HCT116 (cell line): ENCODE measurements around the gene WDR4. TPM values are rescaled to one million over a fixed set of nuclear protein-coding genes. Genes with fewer than 3 reads are reported as not detected.

ENCODE experiments used
- ATAC-seq: fragments of 200-7000 bp; cut with Tn5 transposase; 2 replicates; pipeline ENCODE4 v1.9.1; 2020; ENCODE audit warnings: mild to moderate bottlenecking, moderate library complexity
- BruUV-seq: library from RNA; stranded (reverse); fragments of 400-500 nt; replicated peaks from 2 replicates; lab custom pipeline; 2021; lab: Mats Ljungman, UMichigan
- CTCF ChIA-PET: fragments of 300-600 bp; sonication (Branson Sonifier 250); formaldehyde crosslinking; loops from one replicate; lab custom pipeline; 2021; ENCODE audit warnings: antibody characterized with exemption; lab: Charles Lee
- POLR2A ChIA-PET: fragments of 300-600, 350-600 bp; sonication (Branson Sonifier 250); formaldehyde crosslinking; loops from one replicate; lab custom pipeline; 2021; ENCODE audit warnings: antibody characterized with exemption; lab: Charles Lee
- RAD21 ChIA-PET, 2 experiments: fragments of 300-600 bp; sonication (Branson Sonifier 250); formaldehyde crosslinking; loops; one replicate each; lab custom pipeline; 2023; ENCODE audit warnings: low total read pairs in 2 of 2; ENCODE audit not compliant: uncharacterized antibody in 2 of 2, unreplicated experiment in 2 of 2, low non-redundant PET in 1 of 2; lab: Charles Lee
- DNase-seq: peaks from one replicate; pipeline ENCODE4 v3.0.0-alpha.2; 2010; ENCODE audit warnings: low read depth, low spot score
- H2AFZ ChIP-seq: fragments of 200-600 bp; shearing (Covaris generic), sonication (generic); 2 replicates; pipeline ENCODE4 v1.6.1; 2017; ENCODE audit warnings: low read depth, mixed run types, mixed read lengths, antibody characterized with exemption, low read length; ENCODE audit not compliant: poor library complexity, severe bottlenecking
- H3K27ac ChIP-seq: 2 replicates; pipeline ENCODE4 v1.5.1; 2012; ENCODE audit warnings: low read depth, low read length
- H3K27me3 ChIP-seq: fragments of 200-600 bp; sonication (generic); 2 replicates; pipeline ENCODE4 v1.6.1; 2016; ENCODE audit warnings: mixed run types, low read length, mixed read lengths; ENCODE audit not compliant: insufficient read depth
- H3K36me3 ChIP-seq, 2 experiments: fragments of 200-500 bp in 1 of 2; fragments of 200-600 bp in 1 of 2; sonication (Bioruptor generic) in 1 of 2; sonication (generic) in 1 of 2; 2 replicates each; pipeline versions ENCODE4 v1.5.1 to v1.6.1; 2014 to 2016; ENCODE audit warnings: low read length in 2 of 2, inconsistent platforms in 1 of 2, mixed read lengths in 1 of 2, mixed run types in 1 of 2; ENCODE audit not compliant: insufficient read depth in 2 of 2, control insufficient read depth in 1 of 2
- H3K4me1 ChIP-seq, 2 experiments: fragments of 200-600 bp in 1 of 2; sonication (generic) in 1 of 2; 2 replicates each; pipeline versions ENCODE4 v1.5.1 to v1.6.1; 2012 to 2017; ENCODE audit warnings: low read length in 2 of 2, inconsistent platforms in 1 of 2, mild to moderate bottlenecking in 1 of 2, mixed read lengths in 1 of 2, mixed run types in 1 of 2, moderate library complexity in 1 of 2; ENCODE audit not compliant: insufficient read depth in 2 of 2, control insufficient read depth in 1 of 2
- H3K4me2 ChIP-seq: fragments of 200-600 bp; sonication (generic); 2 replicates; pipeline ENCODE4 v1.6.1; 2017; ENCODE audit warnings: mixed run types, low read length, mixed read lengths
- H3K4me3 ChIP-seq, 2 experiments: fragments of 200-600 bp in 1 of 2; sonication (generic) in 1 of 2; replicated peaks in 1 of 2; 2 replicates each; pipeline ENCODE4 v1.5.1; 2011 to 2016; ENCODE audit warnings: low read length in 2 of 2, control low read depth in 1 of 2, low read depth in 1 of 2, mild to moderate bottlenecking in 1 of 2, mixed read lengths in 1 of 2, mixed run types in 1 of 2
- H3K79me2 ChIP-seq: fragments of 200-600 bp; sonication (generic); 2 replicates; pipeline ENCODE4 v1.6.1; 2017; ENCODE audit warnings: mild to moderate bottlenecking, mixed run types, low read length, moderate library complexity, mixed read lengths; ENCODE audit not compliant: insufficient read depth
- H3K9ac ChIP-seq: fragments of 200-600 bp; sonication (generic); 2 replicates; pipeline ENCODE4 v1.6.1; 2016; ENCODE audit warnings: low read length, mixed read lengths
- H3K9me2 ChIP-seq: fragments of 200-600 bp; sonication (generic), shearing (Covaris generic); 2 replicates; pipeline ENCODE4 v1.6.1; 2017; ENCODE audit warnings: mixed run types, mild to moderate bottlenecking, moderate library complexity; ENCODE audit not compliant: insufficient read depth
- H3K9me3 ChIP-seq, 2 experiments: fragments of 200-500 bp in 1 of 2; fragments of 200-600 bp in 1 of 2; sonication (Bioruptor generic) in 1 of 2; sonication (generic) in 1 of 2; 2 replicates each; pipeline ENCODE4 v1.6.1; 2014 to 2017; ENCODE audit warnings: low read length in 2 of 2, mixed read lengths in 2 of 2, inconsistent platforms in 1 of 2, low read depth in 1 of 2, mild to moderate bottlenecking in 1 of 2, mixed run types in 1 of 2, moderate library complexity in 1 of 2; ENCODE audit not compliant: control insufficient read depth in 1 of 2, insufficient read depth in 1 of 2
- H4K20me1 ChIP-seq: fragments of 200-600 bp; sonication (generic), shearing (Covaris generic); 2 replicates; pipeline ENCODE4 v1.6.1; 2017; ENCODE audit warnings: mixed run types, mild to moderate bottlenecking, moderate library complexity; ENCODE audit not compliant: insufficient read depth
- CBX3 ChIP-seq: IDR thresholded peaks from 2 replicates; pipeline ENCODE4 v1.6.1; 2012; ENCODE audit warnings: low read depth
- ELF1 ChIP-seq: IDR thresholded peaks from 2 replicates; pipeline ENCODE4 v1.6.1; 2012; ENCODE audit warnings: low read depth, borderline replicate concordance
- JUND ChIP-seq: IDR thresholded peaks from 2 replicates; pipeline ENCODE4 v1.6.1; 2012
- REST ChIP-seq: IDR thresholded peaks from 2 replicates; pipeline ENCODE4 v1.6.1; 2012; ENCODE audit warnings: low read depth
- SIN3A ChIP-seq: IDR thresholded peaks from 2 replicates; pipeline ENCODE4 v1.6.1; 2012; ENCODE audit warnings: low read depth
- SP1 ChIP-seq: IDR thresholded peaks from 2 replicates; pipeline ENCODE4 v1.6.1; 2012; ENCODE audit warnings: low read depth
- SRF ChIP-seq: IDR thresholded peaks from 2 replicates; pipeline ENCODE4 v1.6.1; 2012; ENCODE audit warnings: low read depth
- YY1 ChIP-seq: IDR thresholded peaks from 2 replicates; pipeline ENCODE4 v1.6.1; 2011; ENCODE audit warnings: low read length, low read depth, moderate library complexity, mild to moderate bottlenecking; ENCODE audit not compliant: insufficient replicate concordance; ENCODE audit errors: extremely low read depth
- ZBTB33 ChIP-seq: IDR thresholded peaks from 2 replicates; pipeline ENCODE4 v1.6.1; 2011; ENCODE audit warnings: mild to moderate bottlenecking, low read length, moderate library complexity; ENCODE audit not compliant: insufficient replicate concordance; ENCODE audit errors: extremely low read depth
- ZFX ChIP-seq: fragments of 450-650 bp; IDR thresholded peaks from 2 replicates; pipeline ENCODE4 v1.6.1; 2017
- intact Hi-C: fragments of 100-400 bp; cut with micrococcal nuclease; formaldehyde crosslinking; loops from 2 replicates; pipeline ENCODE4 v1.10.0; 2022
- total RNA-seq: library from RNA; stranded (reverse); gene quantifications from one replicate; pipeline ENCODE4 v1.2.1, GENCODE V29; 2021; ENCODE audit not compliant: unreplicated experiment

Gene WDR4
- total RNA-seq, 1 experiment from 2014 or later = 34.8 TPM

GRCh38 chr21:42922918-42923317 is 43.6 kb upstream of the WDR4 start:
- Histone ChIP-seq H3K27me3 (no peaks in the 10 kb centered on the region), H3K79me2 (no peaks in the 10 kb centered on the region), H3K36me3 (no peaks in the 10 kb centered on the region), H3K9me3 (no peaks in the 10 kb centered on the region), H3K9ac (no peak overlapping the region), H2AFZ (no peak overlapping the region), H3K27ac (no peak overlapping the region), H4K20me1 (no peaks in the 10 kb centered on the region), H3K4me3 (no peak overlapping the region), H3K4me2 (no peak overlapping the region), H3K4me1 (peaks cover 7 to 13% of the 10 kb centered on the region in 2 experiments; a peak in 3 of 4 replicates), H3K9me2 (no peaks in the 10 kb centered on the region)
- intact Hi-C loops = no loop called here
- ChIA-PET RAD21 (no interaction called here), CTCF (no interaction called here), POLR2A (no interaction called here)
- TF ChIP-seq ELF1 (no peak), SIN3A (no peak), JUND (no peak), ZFX (no peak), YY1 (no peak), ZBTB33 (no peak), SP1 (no peak)
- DNase-seq (no peak), ATAC-seq (no peak)
- no TSS peak for BruUV-seq

- H3K4me3 ChIP-seq = no peak overlapping the region
- ChIA-PET CTCF (interaction anchor here (0.7 kb wide), 1 partner anchor 561 kb away, joined by 3 read pairs; no protein-coding TSS in a partner anchor), POLR2A (no interaction called here), RAD21 (no interaction called here)
- no peaks in the 10 kb centered on the region for H3K9me3 ChIP-seq
- no peaks in the 10 kb centered on the region for H3K27me3 ChIP-seq
- H3K4me2 ChIP-seq = no peak overlapping the region
- no peak overlapping the region for H2AFZ ChIP-seq
- DNase-seq = no peak
- H3K27ac ChIP-seq = no peak overlapping the region
- no peaks in the 10 kb centered on the region for H3K79me2 ChIP-seq
- no peak for ATAC-seq
- no peaks in the 10 kb centered on the region for H4K20me1 ChIP-seq
- no peaks in the 10 kb centered on the region for H3K36me3 ChIP-seq
- no peak overlapping the region for H3K9ac ChIP-seq
- intact Hi-C loops = no loop called here
- no peaks in the 10 kb centered on the region for H3K9me2 ChIP-seq
- peaks cover 7 to 13% of the 10 kb centered on the region in 2 experiments; a peak in 3 of 4 replicates for H3K4me1 ChIP-seq
- BruUV-seq = no TSS peak
- TF ChIP-seq REST (no peak), ZBTB33 (no peak), JUND (no peak), SRF (no peak), CBX3 (no peak)
These were observed 42.6 kb upstream of the WDR4 start for GRCh38 chr21:42921927-42922326.
